HG02610 (cell line): ENCODE results near the gene HMCN2.

Source experiments
- ATAC-seq: cut with Tn5 transposase; IDR thresholded peaks from one replicate; pipeline ENCODE4 v1.9.1; 2021; ENCODE audit warnings: mild to moderate bottlenecking, moderate library complexity; ENCODE audit not compliant: unreplicated experiment

HMCN2 gene

DNA sequence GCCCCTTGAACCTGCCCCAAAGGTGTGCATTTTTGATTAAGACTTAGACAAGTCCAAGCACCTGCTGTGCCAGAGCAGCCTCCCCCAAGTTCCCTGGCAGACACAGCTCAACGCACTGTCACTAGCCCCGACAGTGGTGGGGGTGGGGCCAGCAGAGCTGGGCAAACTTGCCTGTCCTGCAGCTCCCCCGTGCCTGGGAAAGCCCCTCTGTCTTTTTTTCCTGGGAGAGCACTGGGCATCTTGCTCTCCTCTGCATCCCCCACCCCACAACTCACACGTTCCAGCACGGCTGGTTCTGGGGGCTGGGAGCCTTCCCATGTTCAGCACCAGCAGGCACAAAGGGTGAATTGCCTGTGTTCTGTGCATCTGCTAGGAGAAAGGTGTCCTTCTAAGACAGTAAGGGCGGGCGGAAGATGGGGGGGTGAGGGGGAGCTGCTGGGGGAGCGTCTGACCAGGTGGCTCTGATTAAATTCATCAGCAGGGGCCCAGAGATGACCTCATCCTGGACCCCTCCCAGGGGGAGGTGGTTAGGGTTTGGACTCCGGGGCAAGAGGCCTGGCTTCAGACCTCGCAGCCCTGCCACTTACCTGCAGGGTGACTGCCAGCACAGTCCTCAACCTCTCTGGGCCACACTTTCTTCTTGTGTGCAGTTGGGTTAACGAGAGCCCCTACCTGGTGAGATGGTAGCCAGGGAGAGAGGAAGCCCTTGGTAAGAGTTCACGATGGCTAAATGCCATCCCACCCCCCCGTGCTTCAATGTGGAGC, 23.5 kb downstream of the HMCN2 start:
- no peak for ATAC-seq

DNA sequence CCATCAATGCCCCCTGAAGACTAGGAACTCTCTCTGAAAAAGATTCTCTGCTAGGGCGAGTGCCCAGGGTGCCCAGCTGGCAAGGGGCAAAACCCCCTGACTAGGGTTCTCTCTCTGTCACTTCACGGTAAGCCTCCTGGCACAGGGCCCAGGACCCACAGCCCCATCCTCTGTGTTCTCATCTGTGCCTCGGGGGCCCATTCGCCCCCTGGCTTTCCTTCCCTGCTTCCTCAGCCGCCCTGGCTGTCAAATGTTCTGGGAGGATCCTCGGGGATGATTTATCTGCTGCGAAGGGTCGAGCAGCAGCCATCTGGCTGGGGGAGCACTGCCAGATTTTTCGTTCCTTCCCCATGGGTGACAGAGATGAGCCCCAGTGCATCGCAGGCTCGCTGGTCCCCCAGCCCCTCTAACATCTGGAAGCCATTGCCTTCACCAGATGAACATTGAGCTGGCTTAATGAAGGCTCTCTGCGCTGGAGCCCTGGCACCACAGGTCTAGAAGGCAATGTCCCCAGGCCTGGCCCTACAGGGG, 24.2 kb downstream of the HMCN2 start:
- ATAC-seq = no peak

DNA sequence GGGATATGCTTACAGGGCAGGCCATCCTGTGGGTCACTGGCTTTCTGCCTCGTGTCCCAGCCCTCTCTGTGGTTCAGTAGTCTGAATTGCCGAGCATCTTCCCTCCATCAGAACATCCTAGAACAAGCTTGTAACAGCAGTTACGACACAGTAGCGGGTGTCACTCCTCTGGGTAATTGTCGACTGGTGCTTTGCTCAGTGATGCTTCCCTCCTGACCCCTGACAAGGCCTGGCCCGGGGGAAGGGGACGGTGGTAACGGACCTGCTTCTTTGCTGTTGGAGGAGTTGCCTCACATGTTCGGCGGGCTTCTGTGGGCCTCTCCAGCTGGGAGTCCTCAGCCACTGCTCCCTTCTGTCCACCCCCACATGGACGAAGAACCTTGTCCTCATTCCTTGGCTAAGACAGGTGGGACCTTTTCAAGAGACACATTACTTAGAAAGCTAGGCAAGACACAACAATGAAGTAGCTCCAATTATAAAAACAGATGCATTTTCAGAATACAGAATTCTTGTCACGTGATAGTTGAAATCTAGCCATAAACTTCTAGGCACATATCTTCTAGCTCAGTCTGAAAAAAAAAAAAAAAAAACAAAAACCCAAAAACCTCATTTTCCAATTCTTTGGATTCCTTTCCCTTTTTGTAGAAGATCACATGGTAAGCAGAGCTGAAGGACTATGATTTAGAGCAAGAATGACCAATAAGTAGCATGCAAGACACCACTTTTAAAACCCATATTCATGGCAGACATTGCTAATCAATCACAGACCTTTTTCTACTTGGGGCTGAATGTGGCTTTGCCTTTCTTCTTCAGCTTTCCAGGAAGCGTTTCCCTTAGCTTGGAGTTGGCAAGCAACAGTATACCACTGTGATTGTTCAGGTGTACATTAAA, 25.0 kb downstream of the HMCN2 start:
- no peak for ATAC-seq

DNA sequence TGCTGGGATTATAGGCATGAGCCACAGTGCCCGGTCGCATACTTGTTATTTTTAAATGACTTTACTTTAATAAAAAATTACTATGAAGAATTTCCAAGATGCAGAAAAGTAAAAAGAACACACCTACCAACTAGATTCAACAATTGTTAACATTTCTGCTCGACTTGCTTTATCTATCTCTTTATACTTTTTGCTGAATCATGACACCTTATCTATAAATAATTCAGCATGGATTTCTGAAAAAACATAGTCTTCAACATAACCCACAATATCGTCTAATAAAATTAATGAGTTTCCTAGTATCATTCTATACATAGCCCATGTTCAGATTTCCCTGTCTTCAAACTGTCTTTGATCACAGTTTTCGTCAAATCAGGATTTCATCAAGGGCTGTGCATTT, 25.9 kb downstream of the HMCN2 start:
- ATAC-seq = no peak

DNA sequence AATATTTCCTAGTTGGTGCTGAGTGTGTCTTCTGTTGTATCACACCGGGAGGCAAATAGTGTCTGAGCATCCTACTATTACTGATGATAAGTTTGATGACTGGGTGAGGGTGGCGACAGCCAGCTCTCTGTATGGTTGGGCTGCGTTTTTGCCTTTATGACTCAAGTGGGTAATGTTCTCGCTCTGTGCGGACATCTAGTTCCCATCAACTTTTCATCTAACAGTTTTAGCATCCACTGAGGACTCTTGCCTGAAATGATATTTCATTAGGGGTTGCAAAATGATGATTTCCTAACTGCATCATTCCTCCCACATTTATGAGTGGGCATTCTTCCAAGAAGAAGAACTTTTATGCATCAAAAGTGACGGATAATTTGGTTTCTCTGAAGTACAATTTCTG, 26.5 kb downstream of the HMCN2 start:
- ATAC-seq = no peak

DNA sequence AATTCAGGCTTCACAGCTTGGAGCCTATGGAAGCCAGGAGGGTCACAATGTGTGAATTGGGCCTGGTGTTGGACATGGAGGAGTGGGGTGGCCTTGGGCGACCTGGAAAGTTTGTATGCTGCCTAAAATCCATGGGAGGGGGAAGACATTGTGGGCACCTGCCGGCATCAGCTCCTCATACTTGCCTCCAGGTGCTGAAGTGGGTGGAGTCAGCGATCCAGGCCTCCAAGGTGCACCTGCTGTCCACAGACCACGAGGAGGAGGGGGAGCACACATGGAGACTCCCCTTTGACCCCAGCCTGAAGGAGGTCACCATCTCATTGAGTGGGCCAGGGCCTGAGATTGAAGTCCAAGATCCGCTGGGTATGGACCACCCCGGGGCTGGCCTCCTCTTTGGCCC, 29.1 kb downstream of the HMCN2 start:
- no peak for ATAC-seq

DNA sequence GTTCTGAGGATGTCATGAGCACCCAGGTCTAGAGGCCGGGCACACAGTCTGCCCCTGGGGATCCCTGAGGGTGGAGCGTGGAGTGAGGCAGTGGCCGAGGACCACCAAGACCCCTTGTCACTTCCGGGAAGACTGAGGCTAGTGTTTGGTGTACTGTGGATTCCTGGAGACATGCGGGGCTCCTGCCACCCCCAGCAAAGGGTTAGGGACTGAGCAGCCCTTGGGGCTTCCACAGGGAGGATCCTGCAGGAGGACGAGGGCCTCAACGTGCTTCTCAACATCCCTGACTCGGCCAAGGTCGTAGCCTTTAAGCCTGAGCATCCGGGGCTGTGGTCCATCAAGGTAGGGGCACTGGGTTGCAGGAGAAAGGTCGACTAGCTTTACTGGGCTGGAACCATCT, 29.9 kb downstream of the HMCN2 start:
- no peak for ATAC-seq

DNA sequence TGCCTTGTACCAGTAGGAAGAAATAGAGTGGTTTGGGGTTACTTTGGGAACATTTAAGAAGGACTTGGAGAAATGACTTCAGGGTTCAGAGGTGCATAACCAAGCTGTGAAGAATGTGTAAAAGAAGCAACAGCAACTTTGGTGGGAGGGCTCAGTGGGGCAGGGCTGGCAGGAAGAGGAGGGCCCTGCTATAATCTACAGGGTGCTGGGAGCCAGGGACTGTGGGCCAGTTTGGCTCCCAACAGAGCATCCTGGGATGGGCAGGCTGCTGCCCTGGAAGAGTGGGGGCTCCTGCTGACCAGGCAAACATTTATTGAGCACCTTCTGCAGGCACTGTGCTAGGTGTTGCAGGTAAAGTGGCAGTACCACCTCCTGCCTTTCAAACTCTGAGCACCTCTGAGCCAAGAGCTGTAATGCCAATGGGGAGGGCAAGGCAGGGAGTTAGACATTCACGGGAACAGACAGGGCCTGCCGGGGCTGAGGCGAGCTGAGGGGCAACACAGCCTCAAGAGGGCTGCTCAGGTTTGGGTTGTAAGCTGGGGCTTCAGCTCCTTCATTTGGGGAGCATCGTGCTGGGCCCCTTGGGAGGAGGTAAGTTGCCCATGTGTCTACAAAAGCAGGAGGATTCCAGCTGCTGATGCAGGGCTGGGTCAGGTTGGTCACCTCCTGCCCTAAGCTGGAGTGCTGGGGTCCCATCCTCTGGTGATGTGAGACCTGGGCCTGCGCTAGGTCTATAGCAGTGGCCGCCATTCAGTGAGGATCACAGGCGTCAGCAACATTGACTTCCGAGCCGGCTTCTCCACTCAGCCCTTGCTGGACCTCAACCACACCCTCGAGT, 30.6 kb downstream of the HMCN2 start:
- ATAC-seq = no peak

DNA sequence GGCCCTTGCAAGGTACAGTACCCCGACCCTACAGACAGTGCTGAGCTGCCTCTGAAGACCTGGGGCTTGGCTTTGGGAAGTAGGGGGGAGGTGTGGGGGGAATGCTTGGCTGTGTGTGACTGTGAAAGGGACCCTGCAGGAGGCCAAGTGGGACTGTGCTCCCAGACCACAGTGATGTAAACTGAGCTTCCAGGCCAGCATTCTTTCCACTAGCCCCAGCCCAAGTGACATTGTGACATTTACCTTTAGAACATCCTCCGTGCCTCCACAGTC, 31.2 kb downstream of the HMCN2 start:
- no peak for ATAC-seq

DNA sequence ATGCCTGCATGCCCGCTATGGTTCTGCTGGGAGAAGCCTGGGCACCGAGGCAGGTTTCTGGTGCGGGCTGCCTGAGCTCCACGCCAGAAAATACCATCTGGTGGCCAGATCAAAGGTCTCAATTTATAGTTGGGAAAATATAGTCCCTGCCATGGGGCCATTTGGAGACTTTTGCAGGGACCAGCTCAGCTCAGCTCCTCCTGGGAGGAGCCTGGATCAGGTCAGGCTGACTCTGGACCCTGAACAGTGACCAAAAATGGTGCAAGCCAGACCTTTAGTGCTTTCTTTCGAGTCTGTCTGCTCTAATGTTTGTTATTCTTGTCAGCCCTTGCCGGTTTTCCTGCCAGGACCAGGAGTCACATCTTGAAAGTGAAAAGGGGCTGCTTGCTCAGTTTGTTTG, 31.8 kb downstream of the HMCN2 start:
- no peak for ATAC-seq

DNA sequence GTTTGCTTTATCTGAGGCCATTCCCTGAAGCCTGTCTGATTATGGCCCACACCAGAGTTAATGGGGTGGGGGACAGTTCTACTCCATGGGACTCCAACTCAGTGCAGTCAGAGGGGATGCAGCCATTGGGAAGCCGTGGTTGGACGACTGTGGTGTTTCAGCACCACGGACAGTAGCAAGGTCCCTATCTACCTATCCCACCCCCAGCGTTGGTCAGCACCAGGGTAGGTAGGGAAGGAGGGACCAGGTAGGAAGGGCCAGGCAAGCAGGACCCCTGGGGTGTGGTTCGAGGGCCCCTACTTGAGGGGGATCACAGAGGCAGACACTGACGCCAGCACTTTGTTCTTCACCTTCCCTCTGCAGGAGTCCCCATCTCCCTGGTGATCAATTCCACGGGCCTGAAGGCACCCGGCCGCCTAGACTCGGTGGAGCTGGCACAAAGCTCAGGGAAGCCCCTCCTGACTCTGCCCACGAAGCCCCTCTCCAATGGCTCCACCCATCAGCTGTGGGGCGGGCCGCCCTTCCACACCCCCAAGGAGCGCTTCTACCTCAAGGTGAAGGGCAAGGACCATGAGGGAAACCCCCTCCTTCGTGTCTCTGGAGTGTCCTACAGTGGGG, 33.2 kb downstream of the HMCN2 start:
- ATAC-seq = no peak

DNA sequence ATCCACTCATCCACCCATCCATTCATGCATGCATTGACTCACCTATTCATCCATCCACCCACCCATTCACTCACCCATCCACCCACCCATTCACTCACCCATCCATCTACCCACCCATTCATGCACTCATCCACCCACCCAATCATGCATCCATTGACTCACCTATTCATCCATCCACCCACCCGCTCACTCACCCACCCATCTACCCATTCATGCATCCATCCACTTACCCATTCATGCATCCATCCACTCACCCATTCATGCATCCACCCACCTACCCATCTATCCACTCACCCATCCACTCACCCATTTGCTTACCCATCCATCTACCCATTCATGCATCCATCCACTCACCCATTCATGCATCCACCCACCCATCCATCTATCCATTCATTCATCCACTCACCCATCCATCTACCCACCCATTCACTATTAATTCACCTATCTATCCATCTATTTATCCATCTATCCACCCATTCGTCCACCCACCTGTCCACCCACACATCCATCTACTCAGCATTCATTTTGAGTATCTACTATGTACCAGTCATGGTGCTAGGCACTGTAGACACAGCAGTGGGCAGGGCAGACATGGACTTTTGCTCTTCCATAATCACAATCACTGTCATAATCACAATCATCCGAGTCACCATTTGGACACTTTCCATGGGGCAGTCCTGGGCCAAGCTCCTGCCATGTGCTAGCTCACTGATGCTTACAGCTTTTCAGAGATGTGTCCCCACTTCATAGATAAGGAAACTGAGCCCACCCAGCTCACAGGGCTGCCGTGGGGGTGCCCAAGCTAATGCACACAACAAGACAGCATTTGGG, 34.4 kb downstream of the HMCN2 start:
- no peak for ATAC-seq

DNA sequence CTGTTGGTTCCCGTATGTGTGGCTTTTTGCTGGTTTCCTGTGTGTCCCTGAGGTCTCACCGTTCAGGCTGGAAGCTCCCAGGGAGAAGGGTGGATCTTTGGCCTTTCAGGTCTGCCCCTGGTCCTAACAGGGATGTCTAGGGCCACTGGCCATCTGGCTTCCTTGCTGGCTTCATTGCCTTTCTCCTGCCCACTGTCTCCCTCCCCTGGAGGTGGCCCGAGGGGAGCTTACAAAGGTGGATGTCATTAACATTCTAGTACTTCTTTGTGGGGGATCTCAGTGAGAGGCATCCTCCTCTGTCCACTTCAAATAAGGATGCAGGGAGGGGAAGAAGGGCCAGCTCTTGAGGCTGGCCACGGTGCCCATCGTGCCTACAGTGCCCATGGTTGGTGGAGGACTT, 35.2 kb downstream of the HMCN2 start:
- no peak for ATAC-seq

DNA sequence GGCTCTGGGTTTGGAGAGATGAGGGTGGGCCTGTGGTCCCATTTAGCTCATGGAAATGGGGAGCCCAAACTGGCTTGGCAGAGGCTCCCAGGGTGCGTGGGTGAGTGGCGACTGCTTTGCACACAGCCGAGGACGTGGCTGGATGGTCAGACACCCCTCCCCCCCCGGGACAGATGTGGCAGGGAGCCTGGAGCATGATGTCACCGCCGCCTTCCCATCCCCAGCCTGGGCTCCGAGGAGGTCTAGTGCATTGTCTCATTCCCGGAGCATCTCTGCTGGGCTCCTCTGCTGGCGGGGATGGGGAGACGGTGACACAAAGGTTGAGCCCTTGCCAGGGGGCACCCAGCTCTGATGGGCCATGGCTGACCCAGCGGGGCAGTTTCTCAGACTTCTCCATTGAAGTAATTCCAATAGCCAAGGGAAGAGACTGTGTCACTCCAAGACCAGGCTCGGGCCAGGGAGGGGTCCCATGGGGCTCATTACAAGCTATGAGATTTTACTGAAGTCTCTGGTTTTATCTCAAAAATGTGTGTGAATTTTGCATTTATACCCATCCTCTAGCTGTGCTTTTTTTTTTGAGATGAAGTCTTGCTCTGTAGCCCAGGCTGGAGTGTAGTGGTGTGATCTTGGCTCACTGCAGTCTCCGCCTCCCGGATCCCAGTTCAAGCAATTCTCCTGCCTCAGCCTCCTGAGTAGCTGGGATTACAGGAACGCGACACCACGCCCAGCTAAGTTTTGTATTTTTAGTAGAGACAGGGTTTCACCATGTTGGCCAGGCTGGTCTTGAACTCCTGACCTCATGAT, 36.1 kb downstream of the HMCN2 start:
- ATAC-seq = no peak

DNA sequence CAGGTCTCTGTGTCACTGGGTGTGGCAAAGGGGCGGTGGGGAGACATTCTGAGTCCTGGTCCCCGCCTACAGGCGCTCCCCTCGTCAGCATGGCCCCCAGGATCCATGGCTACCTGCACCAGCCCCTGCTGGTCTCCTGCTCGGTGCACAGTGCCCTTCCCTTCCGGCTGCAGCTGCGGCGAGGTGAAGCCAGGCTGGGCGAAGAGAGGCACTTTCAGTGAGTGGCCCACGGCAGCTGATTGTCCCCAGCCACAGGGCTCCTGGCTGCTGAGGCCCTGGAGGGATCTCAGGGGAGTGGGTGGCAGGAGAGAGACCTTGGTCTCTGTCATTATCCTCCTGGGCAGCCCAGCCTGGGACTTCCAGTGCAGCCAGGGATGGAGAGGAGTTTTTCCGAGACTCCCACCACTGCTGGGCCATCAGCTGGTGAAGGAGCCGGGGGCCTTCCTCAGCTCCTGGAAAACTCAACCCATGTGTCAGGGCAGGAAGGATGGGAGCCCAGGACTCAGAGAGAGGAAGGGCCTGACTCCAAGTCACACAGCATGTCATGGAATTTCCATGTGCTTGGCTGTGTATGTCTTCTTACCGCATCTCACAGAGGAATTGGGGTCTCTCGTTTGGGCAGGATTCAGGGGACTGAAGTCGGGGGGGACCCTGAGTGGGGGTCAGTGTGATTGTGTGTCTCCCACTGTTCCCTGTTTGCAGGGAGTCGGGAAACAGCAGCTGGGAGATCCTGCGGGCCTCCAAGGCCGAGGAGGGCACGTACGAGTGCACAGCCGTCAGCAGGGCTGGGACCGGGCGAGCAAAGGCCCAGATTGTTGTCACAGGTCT, 37.4 kb downstream of the HMCN2 start:
- ATAC-seq = no peak

DNA sequence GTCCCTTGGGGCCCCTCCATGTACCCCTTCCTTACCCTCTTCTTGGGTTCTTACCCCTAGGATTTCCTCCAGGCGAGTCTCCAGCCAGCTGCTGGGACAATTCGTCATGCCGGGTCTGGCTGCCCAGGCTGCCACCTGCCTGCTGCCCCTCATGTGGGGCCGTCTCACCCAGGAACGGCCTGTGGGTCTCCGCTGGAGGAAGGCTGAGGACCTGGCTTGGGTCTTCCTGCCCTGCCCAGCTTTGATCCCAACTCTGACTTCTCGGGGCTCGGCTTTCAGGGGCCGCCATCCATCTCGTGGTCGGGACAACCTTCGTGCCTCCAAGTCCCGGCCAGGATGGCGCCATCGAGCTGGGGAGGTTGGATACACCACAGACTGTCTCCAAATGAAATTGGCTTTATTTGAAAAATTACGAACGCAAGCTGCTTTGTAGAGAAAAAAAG, 38.1 kb downstream of the HMCN2 start:
- no peak for ATAC-seq

DNA sequence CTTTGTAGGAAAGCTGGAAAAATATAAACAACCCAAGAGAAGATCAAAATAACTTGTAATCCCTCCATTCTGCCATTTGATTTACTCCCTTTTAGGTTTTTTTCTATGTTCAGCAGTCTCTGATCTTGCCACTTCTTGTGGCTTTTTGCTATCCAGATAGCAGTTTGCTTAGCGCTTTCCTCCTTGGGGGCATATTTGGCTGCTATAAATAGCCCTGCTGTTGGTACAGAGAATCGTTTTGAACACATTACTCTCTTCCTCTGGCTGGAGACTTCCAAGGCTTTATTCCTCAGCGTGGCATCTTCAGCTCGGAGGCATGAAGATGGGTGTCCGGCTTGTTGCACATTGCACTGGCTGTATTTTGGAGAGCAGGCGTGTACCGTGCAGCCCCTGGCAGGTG, 38.6 kb downstream of the HMCN2 start:
- no peak for ATAC-seq

DNA sequence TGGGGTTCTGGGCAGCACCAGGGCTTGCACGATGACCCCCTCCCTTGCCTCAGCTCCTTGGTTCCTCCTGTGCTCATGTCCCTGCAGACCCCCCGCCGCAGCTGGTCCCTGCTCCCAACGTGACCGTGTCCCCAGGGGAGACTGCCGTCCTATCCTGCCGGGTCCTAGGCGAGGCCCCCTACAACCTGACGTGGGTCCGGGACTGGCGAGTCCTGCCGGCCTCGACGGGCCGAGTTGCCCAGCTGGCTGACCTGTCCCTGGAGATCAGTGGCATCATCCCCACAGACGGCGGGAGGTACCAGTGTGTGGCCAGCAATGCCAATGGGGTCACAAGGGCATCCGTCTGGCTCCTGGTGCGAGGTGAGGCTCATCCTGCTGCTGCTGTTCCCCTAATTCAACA, 39.1 kb downstream of the HMCN2 start:
- ATAC-seq = no peak
